Subcutaneous abdominal adipose tissue (tissue), 5 donors: ENCODE data around the gene PDE1A.

Source experiments
- H3K27ac ChIP-seq: one replicate; pipeline ENCODE4 v1.7.0; 2013; ENCODE audit warnings: low read depth, mild to moderate bottlenecking, inconsistent platforms, low read length, moderate library complexity
- H3K27me3 ChIP-seq, 5 donors: one replicate each; pipeline ENCODE4 v1.7.0; 2013; ENCODE audit warnings: low read length in 5 of 5, inconsistent platforms in 1 of 5; ENCODE audit not compliant: control insufficient read depth in 5 of 5, insufficient read depth in 4 of 5
- H3K36me3 ChIP-seq, 5 donors: one replicate each; pipeline ENCODE4 v1.7.0; 2013; ENCODE audit warnings: low read length in 5 of 5; ENCODE audit not compliant: control insufficient read depth in 5 of 5, insufficient read depth in 5 of 5
- H3K4me1 ChIP-seq, 5 donors: one replicate each; pipeline ENCODE4 v1.7.0; 2013; ENCODE audit warnings: low read length in 5 of 5, mild to moderate bottlenecking in 3 of 5, moderate library complexity in 1 of 5; ENCODE audit not compliant: control insufficient read depth in 5 of 5, insufficient read depth in 5 of 5
- H3K4me3 ChIP-seq, 5 donors: one replicate each; pipeline ENCODE4 v1.7.0; 2013; ENCODE audit warnings: low read length in 5 of 5, low read depth in 1 of 5
- H3K9ac ChIP-seq, 5 donors: one replicate each; pipeline ENCODE4 v1.7.0; 2013; ENCODE audit warnings: low read length in 5 of 5, mild to moderate bottlenecking in 4 of 5, moderate library complexity in 3 of 5
- H3K9me3 ChIP-seq, 5 donors: one replicate each; pipeline ENCODE4 v1.7.0; 2013; ENCODE audit warnings: low read length in 5 of 5; ENCODE audit not compliant: control insufficient read depth in 5 of 5
- donor health status: healthy.
- donor health status: healthy.
- donor health status: healthy.
- donor health status: healthy.
- donor health status: healthy.

PDE1A gene

GRCh38 chr2:182384860-182385259, 42.0 kb downstream of the PDE1A start:
- no peaks in the 10 kb centered on the region for H3K36me3 ChIP-seq
- H3K4me3 ChIP-seq: no peak overlapping the region
- no peak overlapping the region for H3K9ac ChIP-seq
- peaks cover 3 to 19% (median 7%) of the 10 kb centered on the region in 5 donors for H3K9me3 ChIP-seq
- no peaks in the 10 kb centered on the region for H3K4me1 ChIP-seq
- H3K27ac ChIP-seq: no peak overlapping the region
- no peaks in the 10 kb centered on the region for H3K27me3 ChIP-seq

- H3K9ac ChIP-seq: no peak overlapping the region
- peaks cover 0 to 7% (median 3%) of the 10 kb centered on the region in 5 donors for H3K4me1 ChIP-seq
- H3K36me3 ChIP-seq: no peaks in the 10 kb centered on the region
- no peak overlapping the region for H3K27ac ChIP-seq
- H3K4me3 ChIP-seq: no peak overlapping the region
- H3K27me3 ChIP-seq: no peaks in the 10 kb centered on the region
- H3K9me3 ChIP-seq: peaks cover 3 to 28% (median 13%) of the 10 kb centered on the region in 5 donors
Measured at GRCh38 chr2:182381225-182381624, 45.6 kb downstream of the PDE1A start.

- Histone ChIP-seq H3K27ac (no peak overlapping the region), H3K4me1 (peaks cover 0 to 7% (median 3%) of the 10 kb centered on the region in 5 donors), H3K36me3 (no peaks in the 10 kb centered on the region), H3K4me3 (no peak overlapping the region), H3K9me3 (peaks cover 0 to 22% (median 12%) of the 10 kb centered on the region in 5 donors), H3K27me3 (no peaks in the 10 kb centered on the region), H3K9ac (no peak overlapping the region)
Measured at GRCh38 chr2:182379241-182379640, 47.6 kb downstream of the PDE1A start.

DNA sequence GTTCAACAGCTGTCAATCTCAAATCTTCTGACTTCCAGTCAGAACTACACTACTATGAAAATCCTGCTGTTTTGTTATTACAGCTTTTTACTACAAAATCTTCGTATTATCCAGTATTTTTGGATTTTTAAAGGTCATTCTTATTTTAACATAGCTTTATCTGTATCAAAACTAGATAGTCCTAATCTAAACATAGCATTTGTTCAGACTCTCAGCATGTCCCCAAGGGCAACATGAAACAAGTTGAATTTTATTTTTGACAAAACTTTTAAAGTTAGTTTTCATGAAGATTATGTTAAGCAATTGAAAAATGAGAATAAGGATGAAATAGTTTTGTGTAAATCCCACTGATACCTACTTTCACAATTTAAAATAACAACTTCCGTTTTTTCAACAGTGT, 48.1 kb downstream of the PDE1A start:
- Histone ChIP-seq H3K27me3 (no peaks in the 10 kb centered on the region), H3K9ac (no peak overlapping the region), H3K4me3 (no peak overlapping the region), H3K4me1 (peaks cover 0 to 7% (median 3%) of the 10 kb centered on the region in 5 donors), H3K36me3 (no peaks in the 10 kb centered on the region), H3K9me3 (peaks cover 0 to 19% (median 10%) of the 10 kb centered on the region in 5 donors), H3K27ac (no peak overlapping the region)

DNA sequence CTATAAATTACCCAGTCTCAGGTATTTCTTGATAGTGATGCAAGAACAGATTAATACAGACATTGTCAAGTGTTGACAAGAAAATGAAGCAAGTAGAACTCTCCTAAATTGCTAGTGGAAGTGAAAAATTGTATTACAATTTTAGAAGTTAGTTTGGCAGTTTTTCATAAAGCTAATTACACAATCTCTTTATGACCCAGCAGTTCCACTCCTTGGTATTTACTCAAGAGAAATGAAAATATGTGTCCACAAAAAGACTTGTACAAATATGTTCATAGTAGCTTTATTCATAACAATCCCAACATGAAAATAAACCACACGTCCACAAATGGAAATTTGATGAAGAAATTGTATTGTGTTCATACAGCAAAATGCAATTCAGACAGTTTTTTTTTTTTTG, 49.4 kb downstream of the PDE1A start:
- Histone ChIP-seq H3K4me1 (peaks cover 0 to 7% (median 4%) of the 10 kb centered on the region in 5 donors), H3K9ac (no peak overlapping the region), H3K27ac (no peak overlapping the region), H3K9me3 (peaks cover 0 to 16% (median 6%) of the 10 kb centered on the region in 5 donors), H3K4me3 (no peak overlapping the region), H3K36me3 (no peaks in the 10 kb centered on the region), H3K27me3 (no peaks in the 10 kb centered on the region)

GRCh38 chr2:182375862-182376261, 51.0 kb downstream of the PDE1A start:
- H3K27ac ChIP-seq: no peak overlapping the region
- H3K36me3 ChIP-seq: no peaks in the 10 kb centered on the region
- no peak overlapping the region for H3K4me3 ChIP-seq
- peaks cover 0 to 7% (median 4%) of the 10 kb centered on the region in 5 donors for H3K4me1 ChIP-seq
- H3K27me3 ChIP-seq: no peaks in the 10 kb centered on the region
- no peak overlapping the region for H3K9ac ChIP-seq
- peaks cover 0 to 16% (median 6%) of the 10 kb centered on the region in 5 donors for H3K9me3 ChIP-seq

DNA sequence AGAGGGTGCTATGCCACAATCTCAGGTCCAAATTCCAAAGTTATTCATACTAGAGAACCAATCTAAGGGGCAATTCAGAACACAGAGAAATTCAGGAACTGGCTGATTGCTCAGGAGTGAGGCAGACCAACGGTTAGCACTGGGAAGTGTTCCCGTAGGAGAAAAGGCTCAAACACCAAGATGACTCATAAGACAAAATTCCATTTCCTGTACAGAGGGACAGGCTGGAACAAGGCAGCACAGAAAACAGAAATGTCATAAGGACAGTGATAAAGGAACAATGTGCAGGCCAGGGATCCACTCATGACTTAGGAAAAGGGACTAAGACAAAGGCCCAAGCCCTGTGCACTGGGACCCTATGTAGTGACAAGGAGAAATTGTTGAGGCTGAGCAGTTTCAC, 54.2 kb downstream of the PDE1A start:
- Histone ChIP-seq H3K36me3 (no peaks in the 10 kb centered on the region), H3K27ac (no peak overlapping the region), H3K27me3 (no peaks in the 10 kb centered on the region), H3K9ac (no peak overlapping the region), H3K9me3 (peaks cover 0 to 16% (median 6%) of the 10 kb centered on the region in 5 donors), H3K4me3 (no peak overlapping the region), H3K4me1 (peaks cover 0 to 7% (median 0%) of the 10 kb centered on the region in 5 donors)

DNA sequence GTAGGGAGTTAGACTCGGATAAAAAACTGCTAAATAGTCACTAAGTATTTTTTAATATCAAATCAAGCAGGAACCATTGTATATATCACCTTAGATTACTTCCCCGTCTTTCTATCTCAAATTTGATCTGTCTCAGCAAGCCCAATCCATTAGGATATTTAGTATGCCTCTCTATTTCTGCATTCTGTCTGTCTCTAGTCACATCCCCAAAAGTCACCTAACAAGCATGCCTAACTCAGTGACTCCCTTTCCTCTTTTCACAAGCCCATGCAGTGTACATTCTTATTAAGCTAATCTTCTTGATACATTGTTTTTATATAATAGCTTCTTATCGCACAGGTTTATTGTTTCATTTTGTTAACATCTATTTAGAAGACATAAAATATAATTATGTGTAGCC, 57.8 kb downstream of the PDE1A start:
- no peaks in the 10 kb centered on the region for H3K27me3 ChIP-seq
- peaks cover 0 to 7% (median 0%) of the 10 kb centered on the region in 5 donors for H3K4me1 ChIP-seq
- H3K27ac ChIP-seq: no peak overlapping the region

DNA sequence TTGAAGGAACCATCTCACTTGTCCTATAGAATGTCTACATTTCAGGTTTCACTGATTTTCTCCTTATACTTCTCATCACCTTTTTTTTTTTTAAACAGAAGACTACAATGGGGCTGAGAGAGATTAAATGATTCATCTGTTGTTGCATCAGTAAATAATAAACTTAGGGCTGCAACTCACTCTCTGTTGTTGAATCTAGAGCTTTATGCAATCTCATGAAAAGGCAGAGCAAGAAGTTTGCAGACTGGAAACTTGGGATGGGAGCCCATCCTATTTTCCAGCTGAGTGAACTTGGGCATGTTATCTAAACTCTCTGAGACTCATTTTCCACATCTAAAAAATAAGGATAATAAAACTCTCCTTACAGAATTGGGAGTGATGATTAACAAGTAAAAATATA, 58.4 kb downstream of the PDE1A start:
- Histone ChIP-seq H3K4me1 (peaks cover 0 to 7% (median 0%) of the 10 kb centered on the region in 5 donors), H3K9me3 (peaks cover 0 to 4% (median 0%) of the 10 kb centered on the region in 5 donors), H3K4me3 (no peak overlapping the region), H3K36me3 (no peaks in the 10 kb centered on the region), H3K27me3 (no peaks in the 10 kb centered on the region), H3K9ac (no peak overlapping the region), H3K27ac (no peak overlapping the region)

More for the DNA sequence above, 57.8 kb downstream of the PDE1A start:
- no peaks in the 10 kb centered on the region for H3K36me3 ChIP-seq
- H3K4me3 ChIP-seq: no peak overlapping the region
- no peak overlapping the region for H3K9ac ChIP-seq
- peaks cover 0 to 4% (median 0%) of the 10 kb centered on the region in 5 donors for H3K9me3 ChIP-seq

GRCh38 chr2:182367401-182367800, 59.4 kb downstream of the PDE1A start:
- Histone ChIP-seq H3K9ac (no peak overlapping the region), H3K27me3 (no peaks in the 10 kb centered on the region), H3K9me3 (peaks cover 0 to 4% (median 0%) of the 10 kb centered on the region in 5 donors), H3K27ac (no peak overlapping the region), H3K36me3 (no peaks in the 10 kb centered on the region), H3K4me3 (no peak overlapping the region), H3K4me1 (peaks cover 0 to 3% (median 0%) of the 10 kb centered on the region in 5 donors)
